DOHH2 (cell line): ENCODE measurements around the gene GRB7.

ENCODE experiments used
- CTCF ChIP-seq: fragments of 200-600 bp; sonication (generic); IDR thresholded peaks from one replicate; pipeline ENCODE4 v1.5.1; 2014; ENCODE audit warnings: antibody characterized with exemption, mild to moderate bottlenecking, low read depth, low read length; ENCODE audit not compliant: poor library complexity, severe bottlenecking
- EZH2phosphoT487 ChIP-seq: fragments of 200-600 bp; sonication (generic); IDR thresholded peaks from 2 replicates; pipeline ENCODE4 v1.6.1; 2017; ENCODE audit warnings: borderline replicate concordance, mild to moderate bottlenecking, antibody characterized with exemption, low read length, moderate library complexity, mixed read lengths

- TF ChIP-seq CTCF (no peak), EZH2phosphoT487 (no peak)
Observed at GRCh38 chr17:39772987-39773934, 35.5 kb downstream of the GRB7 start.
